Medulla oblongata (tissue), 1 donor: Measurements from ENCODE around the gene MYG1.
A peak's percentile ranks its signal among the peaks of the same experiment; 100 is the strongest.

Experiments
- DNase-seq: peaks from one replicate; pipeline ENCODE4 v3.0.0-alpha.2; 2015; ENCODE audit errors: extremely low spot score

Gene MYG1, protein sequence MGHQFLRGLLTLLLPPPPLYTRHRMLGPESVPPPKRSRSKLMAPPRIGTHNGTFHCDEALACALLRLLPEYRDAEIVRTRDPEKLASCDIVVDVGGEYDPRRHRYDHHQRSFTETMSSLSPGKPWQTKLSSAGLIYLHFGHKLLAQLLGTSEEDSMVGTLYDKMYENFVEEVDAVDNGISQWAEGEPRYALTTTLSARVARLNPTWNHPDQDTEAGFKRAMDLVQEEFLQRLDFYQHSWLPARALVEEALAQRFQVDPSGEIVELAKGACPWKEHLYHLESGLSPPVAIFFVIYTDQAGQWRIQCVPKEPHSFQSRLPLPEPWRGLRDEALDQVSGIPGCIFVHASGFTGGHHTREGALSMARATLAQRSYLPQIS

DNA sequence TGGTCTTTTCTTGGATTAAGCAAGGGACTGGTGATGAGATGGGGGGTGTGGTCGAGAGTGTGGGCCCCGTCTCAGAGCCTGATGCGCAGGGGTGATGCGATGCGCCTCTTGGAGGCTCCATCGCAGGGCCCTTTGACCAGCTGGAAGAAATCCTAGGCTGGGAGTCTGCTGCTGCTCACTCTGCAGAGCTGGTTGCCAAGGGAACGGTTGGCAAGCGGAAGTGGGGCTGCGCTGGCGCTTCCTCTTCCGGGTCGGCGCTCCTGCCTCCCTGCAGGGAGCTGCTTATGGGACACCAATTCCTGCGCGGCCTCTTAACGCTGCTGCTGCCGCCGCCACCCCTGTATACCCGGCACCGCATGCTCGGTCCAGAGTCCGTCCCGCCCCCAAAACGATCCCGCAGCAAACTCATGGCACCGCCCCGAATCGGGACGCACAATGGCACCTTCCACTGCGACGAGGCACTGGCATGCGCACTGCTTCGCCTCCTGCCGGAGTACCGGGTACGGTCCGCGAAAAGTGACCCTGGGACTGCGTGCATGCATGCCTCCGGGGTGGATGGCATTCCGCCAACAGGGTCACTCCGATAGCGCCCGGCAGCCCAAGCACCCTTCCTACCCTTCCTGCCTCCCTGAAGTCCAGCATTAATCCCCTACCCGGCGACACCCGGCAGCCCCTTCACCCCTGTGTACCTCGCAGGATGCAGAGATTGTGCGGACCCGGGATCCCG is at the start of gene MYG1:
MYG1 (plus strand) TSS at position 242 of the 727 bp plus-strand sequence; CDS start at position 285, 43 bp downstream.
- peak; percentile 91 for DNase-seq

DNA sequence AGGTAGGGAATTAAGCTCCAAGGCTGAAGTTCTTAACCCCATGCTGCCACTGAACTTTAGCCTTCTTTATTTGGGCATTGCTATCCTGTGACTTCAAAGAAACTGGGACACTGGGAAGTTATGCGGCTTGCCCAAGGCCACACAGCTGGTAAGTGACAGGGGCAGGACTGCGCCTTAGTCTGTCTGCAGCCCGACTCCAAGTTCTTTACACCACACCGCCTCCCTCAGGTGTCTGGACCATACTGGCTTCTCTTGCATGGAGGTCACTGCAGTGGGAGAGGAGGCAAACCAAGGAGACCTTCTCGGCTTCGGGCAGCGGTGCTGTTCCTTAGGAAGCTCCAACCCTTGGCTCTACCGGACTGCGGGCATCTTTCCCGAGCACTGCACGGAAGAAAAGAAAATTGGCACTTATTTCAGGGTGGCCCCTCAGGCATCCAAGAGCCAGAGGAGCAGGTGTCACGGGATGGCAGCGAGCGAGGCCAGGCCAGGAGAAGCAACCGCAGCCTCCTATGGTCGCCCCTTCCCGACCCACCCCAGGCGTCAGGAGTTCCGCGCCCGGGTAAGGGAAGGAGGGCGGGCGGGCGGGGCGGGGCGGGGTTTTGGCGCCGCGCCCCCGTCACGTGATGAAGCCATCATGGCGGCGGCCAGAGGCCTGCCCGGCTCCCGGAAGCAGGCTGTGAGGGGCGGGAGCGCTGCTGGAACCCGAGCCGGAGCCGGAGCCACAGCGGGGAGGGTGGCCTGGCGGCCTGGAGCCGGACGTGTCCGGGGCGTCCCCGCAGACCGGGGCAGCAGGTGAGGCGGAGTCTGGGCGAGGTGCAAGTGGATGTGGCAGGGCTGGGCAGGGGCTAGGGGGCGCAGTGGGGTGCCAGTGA is 47.8 kb upstream of the MYG1 start:
- DNase-seq: peak; percentile 82

DNA sequence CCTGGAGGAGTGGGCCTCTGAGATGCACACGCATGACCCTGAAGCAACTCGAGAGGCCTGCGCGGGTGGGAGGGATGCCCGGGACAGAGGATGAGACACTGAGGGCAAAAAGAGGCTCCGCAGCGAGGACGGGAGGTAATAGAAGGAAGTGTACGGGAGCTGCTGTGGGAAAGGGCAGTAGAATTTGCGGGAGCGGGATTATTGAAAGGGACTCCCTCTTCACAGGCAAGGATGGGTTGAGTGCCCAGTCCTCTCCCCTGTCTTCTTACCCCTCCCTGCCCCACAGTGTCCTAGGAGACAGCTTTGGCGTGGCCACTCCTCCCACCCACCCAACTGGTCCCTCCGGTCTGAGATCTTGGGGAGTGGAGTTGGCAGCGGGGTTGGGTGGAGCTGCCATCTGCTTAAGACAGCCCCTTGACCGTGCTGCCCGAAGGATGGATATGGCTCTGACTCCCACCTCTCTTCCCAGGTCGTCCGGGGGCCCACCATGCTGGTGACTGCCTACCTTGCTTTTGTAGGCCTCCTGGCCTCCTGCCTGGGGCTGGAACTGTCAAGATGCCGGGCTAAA is 47.1 kb upstream of the MYG1 start:
- no peak for DNase-seq

DNA sequence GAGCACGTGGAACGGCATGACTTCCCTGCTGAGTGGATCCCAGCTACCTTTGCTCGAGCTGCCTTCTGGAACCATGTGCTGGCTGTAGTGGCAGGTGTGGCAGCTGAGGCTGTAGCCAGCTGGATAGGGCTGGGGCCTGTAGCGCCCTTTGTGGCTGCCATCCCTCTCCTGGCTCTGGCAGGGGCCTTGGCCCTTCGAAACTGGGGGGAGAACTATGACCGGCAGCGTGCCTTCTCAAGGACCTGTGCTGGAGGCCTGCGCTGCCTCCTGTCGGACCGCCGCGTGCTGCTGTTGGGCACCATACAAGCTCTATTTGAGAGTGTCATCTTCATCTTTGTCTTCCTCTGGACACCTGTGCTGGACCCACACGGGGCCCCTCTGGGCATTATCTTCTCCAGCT is 46.2 kb upstream of the MYG1 start:
- no peak for DNase-seq

DNA sequence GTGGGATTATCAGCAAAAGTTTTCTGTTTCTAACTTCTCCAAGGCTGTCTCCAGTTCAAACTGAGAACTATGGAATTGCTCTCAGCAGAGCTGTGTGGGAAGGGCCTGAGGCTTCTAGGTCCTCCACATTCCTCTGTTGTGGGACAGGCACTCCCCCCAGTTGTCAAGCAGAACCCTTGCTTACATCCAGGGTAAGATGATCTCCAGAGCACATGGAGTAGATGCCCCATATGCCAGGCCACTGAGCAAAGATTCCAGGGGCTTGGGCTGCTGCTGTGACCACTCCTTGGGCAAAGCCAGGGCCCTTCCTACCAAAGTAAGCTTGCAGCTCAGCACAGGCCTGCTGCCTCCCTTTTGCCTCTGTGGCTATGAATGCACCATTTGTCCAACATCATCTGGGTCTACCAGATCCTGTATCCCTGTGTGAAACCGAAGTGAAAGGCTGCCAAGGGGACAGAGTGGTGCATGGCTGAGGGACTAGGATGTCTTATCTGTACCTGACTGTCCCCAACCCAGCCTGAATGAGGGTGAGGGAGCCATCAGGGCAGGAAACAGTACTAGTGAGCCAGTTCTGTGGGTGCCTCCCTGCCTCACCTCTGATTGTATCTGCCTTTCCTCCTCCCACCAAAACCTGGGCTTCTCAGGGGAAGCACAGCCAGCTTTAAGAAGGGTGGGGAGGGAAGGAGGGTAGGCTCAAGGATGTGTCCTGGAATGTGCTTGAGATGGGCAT is 44.5 kb upstream of the MYG1 start:
- no peak for DNase-seq

DNA sequence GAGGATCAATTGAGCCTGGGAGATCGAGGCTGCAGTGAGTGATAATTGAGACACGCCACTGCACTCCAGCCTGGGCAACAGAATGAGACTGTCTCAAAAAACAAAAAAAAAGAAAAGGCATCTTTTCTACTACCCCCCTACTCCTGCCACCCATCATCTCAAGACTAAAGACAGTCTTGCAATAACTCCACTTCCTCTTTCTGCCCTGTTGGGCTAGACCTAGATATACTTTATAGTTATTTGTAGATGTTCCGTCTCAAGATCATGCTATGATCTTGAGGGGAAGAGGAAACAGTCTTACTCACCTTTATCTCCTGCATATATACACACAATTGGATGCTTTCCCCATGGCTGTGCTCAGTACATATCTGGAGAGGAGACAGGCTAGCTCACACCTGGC is 43.5 kb upstream of the MYG1 start:
- no peak for DNase-seq

DNA sequence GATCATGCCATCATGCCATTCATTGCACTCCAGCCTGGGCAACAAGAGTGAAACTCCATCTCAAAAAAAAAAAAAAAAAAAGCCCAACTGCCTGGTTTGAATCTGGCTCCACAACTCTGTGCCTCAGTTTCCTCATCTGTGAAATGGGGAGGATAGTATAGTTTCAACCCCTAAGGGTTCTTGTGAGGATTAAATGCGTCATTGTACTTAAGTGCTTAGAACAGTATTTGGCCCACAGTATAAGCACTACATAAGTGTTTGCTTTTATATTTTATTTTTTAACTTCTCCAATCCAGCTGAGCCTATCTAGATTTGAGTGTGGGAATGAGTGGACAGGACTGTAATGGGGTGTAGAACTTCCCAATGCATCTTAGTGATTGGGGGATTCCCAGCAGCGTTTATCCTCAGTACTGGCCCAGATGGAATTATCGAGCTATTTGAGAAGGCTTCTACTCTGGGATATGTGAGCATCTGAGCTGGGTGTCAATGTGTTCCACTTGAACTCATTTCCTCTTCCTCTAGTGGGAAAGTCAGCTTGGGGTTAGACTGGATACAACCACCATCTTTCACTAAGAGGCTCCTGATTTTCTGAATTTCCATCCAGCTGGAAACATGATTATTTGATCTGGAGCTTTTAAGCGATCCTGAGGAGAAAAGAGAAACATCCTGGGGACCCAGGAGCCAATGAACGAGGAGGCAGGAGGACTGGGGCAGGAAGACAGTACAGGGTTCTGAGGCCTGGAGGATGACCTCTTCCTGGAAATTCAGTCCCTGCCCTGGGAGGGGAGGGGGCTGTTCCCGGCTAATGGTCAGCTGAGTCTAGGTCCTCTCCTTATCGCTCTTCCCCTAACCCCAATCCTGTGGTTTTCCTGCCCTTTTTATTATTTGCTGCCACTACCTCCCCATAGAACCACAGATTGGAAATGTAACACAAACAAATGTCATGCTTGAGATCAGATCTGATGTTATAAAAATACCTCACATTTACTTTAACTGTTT is 40.7 kb upstream of the MYG1 start:
- DNase-seq: no peak

DNA sequence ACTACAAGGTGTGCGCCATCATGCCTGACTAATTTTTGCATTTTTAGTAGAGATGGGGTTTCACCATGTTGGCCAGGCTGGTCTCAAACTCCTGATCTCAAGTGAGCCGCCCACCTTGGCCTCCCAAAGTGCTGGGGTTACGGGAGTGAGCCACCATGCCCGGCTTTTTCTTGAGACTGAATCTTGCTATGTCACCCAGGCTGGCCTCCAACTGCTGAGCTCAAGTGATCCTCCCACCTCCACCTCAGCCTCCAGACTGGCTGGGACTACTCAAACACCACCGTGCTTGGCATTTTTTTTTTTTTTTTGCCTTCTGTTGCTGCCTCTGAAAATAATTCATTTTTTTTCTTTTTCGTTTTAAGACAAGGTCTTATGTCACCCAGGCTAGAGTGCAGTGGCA is 39.6 kb upstream of the MYG1 start:
- DNase-seq: no peak

DNA sequence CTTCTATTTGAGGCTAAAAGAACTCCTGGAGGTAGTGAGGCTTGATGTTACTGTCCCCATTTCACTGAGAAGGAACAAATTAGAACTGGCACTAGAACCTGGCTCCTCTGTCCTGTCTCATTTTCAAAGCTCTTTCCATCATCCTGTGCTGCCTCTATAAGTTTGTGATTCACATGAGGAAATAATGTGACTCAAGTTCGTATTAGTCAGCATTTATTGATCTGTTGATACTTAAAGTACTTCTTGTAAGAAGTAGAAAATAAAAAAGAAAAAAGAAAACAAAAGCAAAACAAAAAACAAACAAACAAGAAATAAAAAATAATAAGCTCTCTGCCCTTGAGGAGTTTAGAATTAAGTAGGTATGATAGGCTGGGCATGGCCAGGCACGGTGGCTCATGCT is 33.7 kb upstream of the MYG1 start:
- DNase-seq: no peak

DNA sequence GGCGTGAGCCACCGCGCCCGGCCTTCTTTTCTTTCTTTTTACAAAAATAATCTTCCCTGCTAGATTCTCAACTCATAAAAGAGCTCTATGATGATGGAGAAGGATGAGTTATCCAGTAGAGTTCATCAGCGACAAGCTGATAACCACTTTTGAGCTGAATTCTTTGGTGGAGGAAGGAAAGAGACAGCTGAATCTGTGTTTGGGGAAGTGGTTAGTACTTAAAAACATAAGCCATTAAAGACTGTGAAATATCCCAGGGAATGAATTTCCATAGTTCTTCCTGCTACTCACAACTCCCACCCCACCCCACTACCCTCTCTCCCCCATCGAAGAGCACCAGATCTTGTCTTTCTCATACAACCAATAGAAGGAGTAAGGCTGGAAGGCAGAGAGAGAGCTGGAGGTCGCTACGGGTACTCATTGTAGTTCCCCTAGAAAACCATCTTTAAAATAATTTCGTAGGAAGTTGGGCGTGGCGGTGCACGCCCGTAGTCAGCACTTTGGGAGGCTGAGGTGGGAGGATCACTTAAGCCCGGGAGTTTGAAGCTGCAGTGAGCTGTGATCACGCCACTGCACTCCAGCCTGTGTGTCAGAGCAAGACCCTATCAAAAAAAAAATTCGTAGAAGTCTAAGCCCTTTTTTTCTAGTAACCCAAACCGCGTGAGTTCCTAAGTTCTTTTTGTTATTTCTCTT is 32.0 kb upstream of the MYG1 start:
- DNase-seq: peak; percentile 16

DNA sequence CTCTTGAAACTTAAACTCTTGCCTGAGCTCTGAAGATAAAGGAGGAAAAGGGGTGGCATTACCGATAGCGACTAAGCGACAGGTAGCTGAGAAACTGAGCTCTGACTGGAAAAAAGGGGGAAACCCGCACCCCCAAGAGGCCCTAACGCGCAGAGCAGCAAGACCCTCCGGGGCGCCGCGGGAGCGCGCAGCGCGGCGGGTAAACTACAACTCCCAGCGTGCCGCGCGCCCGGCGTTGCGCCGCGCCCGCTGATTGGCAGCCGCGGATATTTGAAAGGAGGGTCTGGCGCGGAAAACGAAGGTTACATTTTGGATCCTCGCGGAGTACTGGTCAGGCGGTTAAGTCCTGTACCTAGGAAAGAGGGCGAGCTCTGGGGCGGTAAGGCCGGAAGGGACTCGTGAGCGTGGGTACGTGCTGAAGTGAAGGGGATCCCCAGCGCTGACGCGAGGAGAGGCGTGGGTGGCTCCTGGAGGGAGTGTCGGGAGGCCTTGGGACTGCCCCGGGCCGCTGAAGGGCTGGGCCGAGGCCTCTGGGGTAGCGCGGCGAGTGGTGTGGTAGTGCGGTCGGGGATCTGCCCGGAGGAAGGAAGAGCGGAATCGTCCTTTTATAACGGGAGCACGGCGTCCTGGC is 31.4 kb upstream of the MYG1 start, which contains the start of gene ESPL1:
ESPL1 (plus strand) TSS at position 301 of the 631 bp plus-strand sequence. CDS start 468 bp downstream, outside the sequence.
- DNase-seq: peak; percentile 75

DNA sequence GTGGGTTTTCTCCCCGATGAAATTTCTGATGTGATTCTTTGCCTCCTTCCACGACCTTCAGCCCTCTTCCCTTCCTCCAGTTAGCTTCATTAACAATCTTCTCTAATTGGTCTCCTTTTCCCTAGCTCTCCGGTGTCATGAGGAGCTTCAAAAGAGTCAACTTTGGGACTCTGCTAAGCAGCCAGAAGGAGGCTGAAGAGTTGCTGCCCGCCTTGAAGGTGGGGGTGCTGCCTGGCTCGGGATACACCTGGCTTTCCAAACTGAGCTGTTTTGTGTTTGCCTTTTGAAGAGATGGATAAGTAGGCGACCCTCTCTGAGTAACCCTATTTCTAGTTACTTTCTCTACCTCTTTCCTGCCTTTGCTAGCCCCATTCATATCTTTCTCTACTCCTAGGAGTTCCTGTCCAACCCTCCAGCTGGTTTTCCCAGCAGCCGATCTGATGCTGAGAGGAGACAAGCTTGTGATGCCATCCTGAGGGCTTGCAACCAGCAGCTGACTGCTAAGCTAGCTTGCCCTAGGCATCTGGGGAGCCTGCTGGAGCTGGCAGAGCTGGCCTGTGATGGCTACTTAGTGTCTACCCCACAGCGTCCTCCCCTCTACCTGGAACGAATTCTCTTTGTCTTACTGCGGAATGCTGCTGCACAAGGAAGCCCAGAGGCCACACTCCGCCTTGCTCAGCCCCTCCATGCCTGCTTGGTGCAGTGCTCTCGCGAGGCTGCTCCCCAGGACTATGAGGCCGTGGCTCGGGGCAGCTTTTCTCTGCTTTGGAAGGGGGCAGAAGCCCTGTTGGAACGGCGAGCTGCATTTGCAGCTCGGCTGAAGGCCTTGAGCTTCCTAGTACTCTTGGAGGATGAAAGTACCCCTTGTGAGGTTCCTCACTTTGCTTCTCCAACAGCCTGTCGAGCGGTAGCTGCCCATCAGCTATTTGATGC is 30.6 kb upstream of the MYG1 start:
- no peak for DNase-seq

DNA sequence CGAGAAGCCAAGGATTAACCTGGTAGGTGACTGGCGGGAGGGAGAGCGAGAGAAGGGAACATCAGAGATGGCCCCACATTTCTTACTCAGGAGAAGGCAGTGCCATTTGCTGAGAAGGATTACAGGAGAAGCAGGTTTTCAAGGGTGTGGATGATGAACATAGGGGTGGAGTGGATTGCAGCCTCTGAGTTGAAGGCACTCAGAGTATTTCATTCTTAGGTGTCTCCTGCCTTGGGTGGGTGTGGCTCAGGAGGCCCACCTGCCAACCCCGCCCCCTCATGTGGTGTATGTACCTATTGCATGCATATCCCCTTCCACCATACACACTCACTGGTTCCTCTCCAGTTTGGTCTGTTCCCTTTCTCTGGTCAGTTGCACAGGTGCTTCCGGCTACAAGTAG is 25.1 kb upstream of the MYG1 start:
- no peak for DNase-seq

DNA sequence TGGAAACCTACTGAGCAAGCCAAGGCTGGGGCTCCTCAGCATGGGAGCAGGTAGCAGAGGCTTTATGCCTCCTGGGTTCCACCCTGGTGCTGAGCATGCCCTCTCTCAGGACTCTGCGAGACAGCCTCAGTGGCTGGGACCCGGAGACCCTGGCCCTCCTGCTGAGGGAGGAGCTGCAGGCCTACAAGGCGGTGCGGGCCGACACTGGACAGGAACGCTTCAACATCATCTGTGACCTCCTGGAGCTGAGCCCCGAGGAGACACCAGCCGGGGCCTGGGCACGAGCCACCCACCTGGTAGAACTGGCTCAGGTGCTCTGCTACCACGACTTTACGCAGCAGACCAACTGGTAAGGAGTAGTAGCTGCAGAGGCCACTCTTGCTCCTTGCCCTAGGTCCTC is 23.0 kb upstream of the MYG1 start:
- DNase-seq: no peak

DNA sequence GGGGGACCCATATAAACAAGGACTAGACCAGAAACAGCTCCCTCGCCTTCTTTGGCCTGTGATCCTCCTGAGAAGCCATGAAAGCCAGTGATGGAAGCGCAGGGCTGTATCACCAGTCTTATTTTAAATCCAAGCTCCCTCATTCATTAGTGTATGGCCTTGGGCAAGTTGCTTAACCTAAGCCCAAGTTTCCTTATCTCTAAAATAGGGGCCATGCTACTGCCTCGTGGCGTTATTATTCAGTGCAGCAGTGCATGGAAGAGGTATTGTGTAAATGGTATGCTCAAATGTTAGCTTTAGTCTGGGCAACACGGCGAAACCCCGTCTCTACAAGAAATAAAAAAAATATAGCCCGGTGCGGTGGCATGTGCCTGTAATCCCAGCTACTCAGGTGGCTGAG is 21.5 kb upstream of the MYG1 start:
- DNase-seq: no peak

DNA sequence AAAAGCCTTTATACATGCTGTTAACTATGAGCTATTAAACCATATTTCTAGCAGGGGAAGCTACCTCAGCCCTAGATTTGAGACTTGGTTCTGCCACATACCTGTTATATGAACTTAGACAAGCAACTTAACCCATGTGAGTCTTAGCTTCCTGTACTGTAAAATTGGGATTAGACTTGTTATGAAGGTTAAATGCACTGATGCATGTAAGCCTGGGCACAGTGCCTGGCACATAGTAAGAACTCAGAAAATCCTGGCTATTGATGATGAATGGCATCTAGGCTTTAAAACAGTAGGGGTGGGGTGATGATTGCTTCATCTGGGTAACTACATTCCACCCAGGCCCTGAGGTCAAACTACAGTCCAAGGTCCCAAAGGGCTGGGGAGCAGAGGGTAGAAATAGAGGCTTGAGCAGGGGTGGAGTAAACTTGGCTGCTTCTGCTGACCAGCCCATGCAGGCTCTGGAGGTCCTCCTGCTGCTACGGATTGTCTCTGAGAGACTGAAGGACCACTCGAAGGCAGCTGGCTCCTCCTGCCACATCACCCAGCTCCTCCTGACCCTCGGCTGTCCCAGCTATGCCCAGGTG is 20.1 kb upstream of the MYG1 start:
- DNase-seq: no peak

DNA sequence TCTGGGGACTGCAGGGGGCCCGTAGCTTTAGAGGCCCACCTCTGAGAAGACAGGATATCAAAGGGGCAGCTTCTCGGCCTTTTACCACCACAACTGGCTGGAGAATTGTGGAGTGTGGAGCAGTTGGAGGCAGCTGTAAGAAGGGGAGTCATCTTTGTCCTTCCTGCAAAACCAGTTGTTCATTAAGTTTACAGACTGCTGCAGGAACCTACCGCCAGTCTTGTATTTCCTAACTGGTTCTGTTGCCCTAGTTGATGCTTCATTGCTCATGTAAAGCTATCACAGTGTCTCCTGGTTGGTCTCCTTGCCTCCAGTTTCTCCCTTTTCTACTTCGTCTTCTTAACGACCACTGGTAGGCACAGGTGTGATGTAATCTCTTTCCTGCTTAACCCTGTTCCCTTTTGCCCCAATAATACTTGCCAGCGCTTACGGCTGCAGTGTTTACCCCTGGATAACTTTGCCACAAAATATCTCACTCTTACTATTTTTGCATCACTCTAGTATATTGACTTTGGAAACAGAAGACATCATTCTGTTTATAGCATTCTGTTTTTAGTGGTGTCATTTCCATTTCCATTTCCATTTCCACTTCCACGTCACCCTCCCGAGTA is 19.5 kb upstream of the MYG1 start:
- DNase-seq: no peak
